SU-DHL-6 (cell line): Measurements from ENCODE around the gene TMEM229B.

Experiments used
- H2AFZ ChIP-seq: fragments of 200-600 bp; sonication (generic); 2 replicates; pipeline ENCODE4 v1.6.1; 2014; ENCODE audit warnings: low read depth, mild to moderate bottlenecking, moderate library complexity, mixed read lengths, antibody characterized with exemption, low read length; ENCODE audit not compliant: severe bottlenecking
- H3F3A ChIP-seq: fragments of 200-600 bp; shearing (Covaris generic); 2 replicates; pipeline ENCODE4 v1.6.0; 2016; ENCODE audit warnings: antibody characterized with exemption, mild to moderate bottlenecking; ENCODE audit not compliant: insufficient read depth
- H3K27ac ChIP-seq: fragments of 200-600 bp; sonication (generic); 2 replicates; pipeline ENCODE4 v1.5.1; 2016; ENCODE audit warnings: low read depth, mild to moderate bottlenecking, low read length, moderate library complexity, mixed read lengths
- H3K27me3 ChIP-seq: fragments of 200-600 bp; sonication (generic), shearing (Covaris generic); 2 replicates; pipeline ENCODE4 v1.6.0; 2014; ENCODE audit warnings: mild to moderate bottlenecking, low read length
- H3K36me3 ChIP-seq: fragments of 200-600 bp; sonication (generic); 2 replicates; pipeline ENCODE4 v1.6.1; 2014; ENCODE audit warnings: mild to moderate bottlenecking, low read length, mixed read lengths
- H3K4me2 ChIP-seq: fragments of 300-600, 200-600 bp; shearing (Covaris generic), sonication (generic); 2 replicates; pipeline ENCODE4 v1.6.0; 2014; ENCODE audit warnings: low read length, low read depth, mild to moderate bottlenecking; ENCODE audit not compliant: poor library complexity, severe bottlenecking
- H3K4me3 ChIP-seq: fragments of 200-600 bp; sonication (generic); 2 replicates; pipeline ENCODE4 v1.5.1; 2014; ENCODE audit warnings: antibody characterized with exemption, low read length, mild to moderate bottlenecking, mixed read lengths; ENCODE audit not compliant: insufficient read depth, poor library complexity, severe bottlenecking
- H3K79me2 ChIP-seq: fragments of 200-600 bp; sonication (generic); 2 replicates; pipeline ENCODE4 v1.6.1; 2014; ENCODE audit warnings: mild to moderate bottlenecking, low read length, moderate library complexity; ENCODE audit not compliant: insufficient read depth
- H3K9ac ChIP-seq: fragments of 200-600 bp; sonication (generic); 2 replicates; pipeline ENCODE4 v1.7.0; 2014; ENCODE audit warnings: mild to moderate bottlenecking, low read length
- H3K9me2 ChIP-seq: fragments of 200-600 bp; sonication (generic); replicated peaks from 2 replicates; pipeline ENCODE4 v1.6.1; 2014; ENCODE audit warnings: low read length; ENCODE audit not compliant: insufficient read depth
- H3K9me3 ChIP-seq: fragments of 200-600 bp; sonication (generic); 2 replicates; pipeline ENCODE4 v1.6.1; 2014; ENCODE audit warnings: low read length, mixed read lengths; ENCODE audit not compliant: insufficient read depth
- H4K20me1 ChIP-seq: fragments of 200-600 bp; sonication (generic); 2 replicates; pipeline ENCODE4 v1.6.1; 2014; ENCODE audit warnings: low read depth, mild to moderate bottlenecking, antibody characterized with exemption, low read length, moderate library complexity, mixed read lengths
- EZH2phosphoT487 ChIP-seq: fragments of 200-600 bp; sonication (generic), shearing (Covaris generic); conservative IDR thresholded peaks from 2 replicates; pipeline ENCODE4 v1.6.1; 2018; ENCODE audit warnings: mild to moderate bottlenecking, antibody characterized with exemption, low read length, moderate library complexity, mixed read lengths
- TF ChIP-seq, protein P1 (sequence below): fragments of 200-600 bp; sonication (generic); IDR thresholded peaks from one replicate; pipeline ENCODE4 v1.5.1; 2017; ENCODE audit warnings: antibody characterized with exemption, mild to moderate bottlenecking, low read length, moderate library complexity; ENCODE audit not compliant: insufficient read depth, poor library complexity, severe bottlenecking

The TMEM229B gene

DNA sequence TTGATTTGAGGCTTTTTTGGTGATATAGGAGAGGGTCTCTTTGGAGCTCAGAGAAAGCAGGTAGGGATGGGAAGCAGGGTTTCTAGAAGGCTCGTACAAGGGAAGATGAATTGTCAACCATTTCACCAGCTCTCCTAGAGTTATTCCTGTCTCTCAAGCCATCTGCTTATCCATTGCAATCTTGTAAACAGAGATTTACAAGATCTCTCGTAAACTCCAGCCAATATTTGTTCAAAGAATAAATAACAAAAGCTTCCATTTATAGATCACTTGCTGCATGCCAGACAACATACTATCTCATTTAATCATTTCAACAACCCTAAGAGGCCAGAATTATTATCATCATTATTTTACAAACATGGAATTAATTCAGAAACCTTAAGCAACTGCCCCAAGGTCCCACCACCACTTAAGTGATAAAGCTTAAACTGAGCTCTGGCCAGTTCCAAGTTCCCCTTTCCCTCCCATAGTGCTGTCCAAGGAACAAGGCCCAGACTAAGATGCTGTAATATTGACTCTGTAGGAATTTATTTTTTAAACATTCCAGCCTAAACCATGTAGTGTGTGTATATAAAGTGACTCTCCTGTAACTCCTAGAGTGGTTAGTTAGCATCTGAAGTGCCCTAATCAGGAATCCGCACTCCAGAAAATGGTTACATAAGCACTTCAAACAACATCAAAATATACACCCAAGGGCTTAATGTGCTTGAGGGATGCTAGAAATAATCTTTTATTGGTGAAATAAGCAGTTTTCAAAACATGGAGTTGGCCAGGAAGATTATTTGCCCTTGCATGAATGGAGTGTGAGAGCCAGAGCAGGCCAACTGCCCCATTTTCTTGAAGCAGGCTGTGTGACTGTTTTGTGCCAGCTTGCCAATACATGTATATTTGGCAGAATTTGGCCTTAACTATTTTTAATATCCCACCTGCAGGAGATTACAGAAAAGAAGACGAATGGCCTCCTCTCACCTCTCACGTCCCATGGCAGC is 41.7 kb upstream of the TMEM229B start:
- no peak for TF ChIP-seq EZH2phosphoT487
- TF ChIP-seq, protein P1, sequence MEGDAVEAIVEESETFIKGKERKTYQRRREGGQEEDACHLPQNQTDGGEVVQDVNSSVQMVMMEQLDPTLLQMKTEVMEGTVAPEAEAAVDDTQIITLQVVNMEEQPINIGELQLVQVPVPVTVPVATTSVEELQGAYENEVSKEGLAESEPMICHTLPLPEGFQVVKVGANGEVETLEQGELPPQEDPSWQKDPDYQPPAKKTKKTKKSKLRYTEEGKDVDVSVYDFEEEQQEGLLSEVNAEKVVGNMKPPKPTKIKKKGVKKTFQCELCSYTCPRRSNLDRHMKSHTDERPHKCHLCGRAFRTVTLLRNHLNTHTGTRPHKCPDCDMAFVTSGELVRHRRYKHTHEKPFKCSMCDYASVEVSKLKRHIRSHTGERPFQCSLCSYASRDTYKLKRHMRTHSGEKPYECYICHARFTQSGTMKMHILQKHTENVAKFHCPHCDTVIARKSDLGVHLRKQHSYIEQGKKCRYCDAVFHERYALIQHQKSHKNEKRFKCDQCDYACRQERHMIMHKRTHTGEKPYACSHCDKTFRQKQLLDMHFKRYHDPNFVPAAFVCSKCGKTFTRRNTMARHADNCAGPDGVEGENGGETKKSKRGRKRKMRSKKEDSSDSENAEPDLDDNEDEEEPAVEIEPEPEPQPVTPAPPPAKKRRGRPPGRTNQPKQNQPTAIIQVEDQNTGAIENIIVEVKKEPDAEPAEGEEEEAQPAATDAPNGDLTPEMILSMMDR, result no peak
- Histone ChIP-seq H3K36me3 (no peaks in the 10 kb centered on the region), H3F3A (no peaks in the 10 kb centered on the region), H3K27me3 (no peaks in the 10 kb centered on the region), H3K27ac (no peak overlapping the region), H3K79me2 (no peaks in the 10 kb centered on the region), H3K9me2 (no peaks in the 10 kb centered on the region), H3K9ac (no peak overlapping the region), H3K4me2 (no peak overlapping the region), H2AFZ (no peak overlapping the region), H4K20me1 (no peaks in the 10 kb centered on the region), H3K4me3 (no peak overlapping the region), H3K9me3 (no peaks in the 10 kb centered on the region)

DNA sequence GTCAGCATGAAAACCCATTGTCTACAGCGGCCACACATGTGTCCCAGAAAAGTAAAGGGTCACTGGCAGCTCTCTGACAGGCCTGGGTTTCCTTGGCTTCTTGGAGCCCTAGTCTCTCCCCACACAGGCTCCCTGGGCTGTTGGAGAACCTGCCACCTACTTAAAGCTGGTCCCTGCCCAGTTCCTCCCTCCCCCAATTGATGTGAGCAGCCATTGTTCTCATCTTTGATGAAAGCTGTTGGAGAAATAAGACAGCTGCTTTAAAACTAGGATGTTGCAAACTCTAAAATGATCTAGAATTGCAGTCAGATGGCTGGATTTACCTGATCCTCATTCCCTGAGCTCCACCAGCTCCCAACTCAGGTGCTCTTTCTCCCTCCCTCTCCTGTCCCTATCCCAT is 39.8 kb upstream of the TMEM229B start:
- Histone ChIP-seq H3K36me3 (no peaks in the 10 kb centered on the region), H3K9me3 (no peaks in the 10 kb centered on the region), H4K20me1 (no peaks in the 10 kb centered on the region), H2AFZ (no peak overlapping the region), H3K4me2 (no peak overlapping the region), H3K9ac (no peak overlapping the region), H3K4me3 (no peak overlapping the region), H3K79me2 (no peaks in the 10 kb centered on the region), H3F3A (no peaks in the 10 kb centered on the region), H3K27ac (no peak overlapping the region), H3K27me3 (no peaks in the 10 kb centered on the region), H3K9me2 (no peaks in the 10 kb centered on the region)
- TF ChIP-seq, protein P1, result no peak
- TF ChIP-seq EZH2phosphoT487, result no peak

DNA sequence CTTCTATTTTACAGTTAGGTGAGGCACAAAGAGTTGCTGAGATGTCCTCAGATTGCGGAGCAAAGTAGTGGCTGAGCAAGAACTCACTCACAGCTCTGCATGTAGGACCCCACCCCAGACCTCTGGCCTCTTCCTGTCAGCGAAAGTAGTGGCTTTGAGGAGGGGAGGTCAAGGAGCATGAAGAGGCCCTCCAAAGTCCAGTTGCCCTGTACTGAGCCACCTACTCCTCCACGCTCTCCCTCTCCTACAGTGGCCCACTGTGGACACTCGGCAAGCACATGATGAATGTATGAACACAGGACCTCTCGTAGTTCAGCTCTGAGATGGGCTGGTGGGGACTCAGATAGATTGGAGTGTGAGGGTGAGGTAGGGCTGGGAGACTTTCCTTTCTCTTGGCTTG is 39.2 kb upstream of the TMEM229B start:
- H2AFZ ChIP-seq, result no peak overlapping the region
- H4K20me1 ChIP-seq, result no peaks in the 10 kb centered on the region
- no peaks in the 10 kb centered on the region for H3K79me2 ChIP-seq
- no peak overlapping the region for H3K27ac ChIP-seq
- no peak overlapping the region for H3K9ac ChIP-seq
- no peaks in the 10 kb centered on the region for H3K36me3 ChIP-seq
- TF ChIP-seq EZH2phosphoT487, result no peak
- TF ChIP-seq, protein P1, result no peak
- H3K4me3 ChIP-seq, result no peak overlapping the region
- H3K27me3 ChIP-seq, result no peaks in the 10 kb centered on the region
- no peaks in the 10 kb centered on the region for H3K9me2 ChIP-seq
- H3K4me2 ChIP-seq, result no peak overlapping the region
- no peaks in the 10 kb centered on the region for H3K9me3 ChIP-seq
- H3F3A ChIP-seq, result no peaks in the 10 kb centered on the region
